RCC 7860 (cell line): ENCODE results near the gene SAXO2.
A peak's percentile ranks its signal among the peaks of the same experiment; 100 is the strongest.
"Not testable (repeated sequence)": the region's sequence is repeated elsewhere in the genome, so short reads cannot be mapped to it uniquely, and the experiment has no call there.

Experiments
- DNase-seq: peaks from one replicate; pipeline ENCODE4 v3.0.0-alpha.2; 2015; ENCODE audit warnings: low spot score
- FAIRE-seq: peaks from 2 replicates; lab custom pipeline; 2012; peaks lifted over from hg19 to GRCh38; lab: Jason Lieb, UNC

SAXO2 gene

GRCh38 chr15:82262422-82263026, at the start of gene SAXO2, which contains the start of gene EFL1:
TSS of gene SAXO2 (plus strand) at chr15:82262818. CDS start at chr15:82262880, 62 bp downstream.
TSS of gene EFL1 (minus strand) at chr15:82262734. CDS start at chr15:82261778, 956 bp downstream.
- FAIRE-seq = peak; percentile 24

GRCh38 chr15:82216092-82216491, 46.5 kb upstream of the SAXO2 start:
- FAIRE-seq = peak; percentile 58
- DNase-seq = not testable (repeated sequence)

More at GRCh38 chr15:82262422-82263026, at the start of gene SAXO2, which contains the start of gene EFL1:
- DNase-seq = peak; percentile 78

GRCh38 chr15:82221535-82221934, 41.1 kb upstream of the SAXO2 start:
- not testable (repeated sequence) for FAIRE-seq, DNase-seq

- FAIRE-seq = no peak
- DNase-seq = no peak
These were observed 33.9 kb upstream of the SAXO2 start for GRCh38 chr15:82228750-82229149.

GRCh38 chr15:82231233-82231632, 31.4 kb upstream of the SAXO2 start:
- FAIRE-seq (no peak), DNase-seq (no peak)

GRCh38 chr15:82231842-82232241, 30.8 kb upstream of the SAXO2 start:
- no peak for DNase-seq
- FAIRE-seq = no peak

- DNase-seq, FAIRE-seq: not testable (repeated sequence)
These were observed 24.6 kb upstream of the SAXO2 start for GRCh38 chr15:82237944-82238534.

GRCh38 chr15:82239685-82240391, 22.8 kb upstream of the SAXO2 start:
- no peak for DNase-seq

GRCh38 chr15:82241836-82242499, 20.6 kb upstream of the SAXO2 start:
- DNase-seq = peak; percentile 24
- FAIRE-seq = peak; percentile 71

More at GRCh38 chr15:82239685-82240391, 22.8 kb upstream of the SAXO2 start:
- no peak for FAIRE-seq

- FAIRE-seq = not testable (repeated sequence)
These were observed 19.0 kb upstream of the SAXO2 start for GRCh38 chr15:82243644-82244043.

GRCh38 chr15:82245956-82246355, 16.7 kb upstream of the SAXO2 start:
- not testable (repeated sequence) for DNase-seq, FAIRE-seq

More at GRCh38 chr15:82243644-82244043, 19.0 kb upstream of the SAXO2 start:
- DNase-seq = not testable (repeated sequence)

GRCh38 chr15:82248261-82248660, 14.4 kb upstream of the SAXO2 start:
- FAIRE-seq (peak; percentile 71), DNase-seq (peak; percentile 29)

- FAIRE-seq (peak; percentile 77), DNase-seq (peak; percentile 53)
These were observed 824 bp upstream of the SAXO2 start for GRCh38 chr15:82261566-82262421.

- FAIRE-seq = no peak
These were observed 732 bp downstream of the SAXO2 start for GRCh38 chr15:82263350-82263749.

GRCh38 chr15:82267137-82267536, 4.5 kb downstream of the SAXO2 start:
- FAIRE-seq, DNase-seq: not testable (repeated sequence)

More at GRCh38 chr15:82263350-82263749, 732 bp downstream of the SAXO2 start:
- no peak for DNase-seq

- DNase-seq, FAIRE-seq: not testable (repeated sequence)
These were observed 5.8 kb downstream of the SAXO2 start for GRCh38 chr15:82268454-82268853.

- DNase-seq = no peak
These were observed 9.5 kb downstream of the SAXO2 start for GRCh38 chr15:82272154-82272553.

GRCh38 chr15:82275410-82275809, 12.8 kb downstream of the SAXO2 start:
- no peak for DNase-seq
- no peak for FAIRE-seq

More at GRCh38 chr15:82272154-82272553, 9.5 kb downstream of the SAXO2 start:
- no peak for FAIRE-seq

GRCh38 chr15:82281276-82281675, 18.7 kb downstream of the SAXO2 start:
- FAIRE-seq = peak; percentile 72
- DNase-seq = not testable (repeated sequence)

GRCh38 chr15:82282386-82282785, 19.8 kb downstream of the SAXO2 start:
- FAIRE-seq, DNase-seq: not testable (repeated sequence)
